HG03558 (cell line): ENCODE measurements around the gene BTN3A1.
"Not testable (repeated sequence)": the region's sequence is repeated elsewhere in the genome, so short reads cannot be mapped to it uniquely, and the experiment has no call there.

ENCODE experiments used
- ATAC-seq: cut with Tn5 transposase; IDR thresholded peaks from one replicate; pipeline ENCODE4 v1.9.1; 2021; ENCODE audit warnings: moderate number of reproducible peaks; ENCODE audit not compliant: unreplicated experiment; ENCODE audit errors: extremely low read depth

BTN3A1 gene

DNA sequence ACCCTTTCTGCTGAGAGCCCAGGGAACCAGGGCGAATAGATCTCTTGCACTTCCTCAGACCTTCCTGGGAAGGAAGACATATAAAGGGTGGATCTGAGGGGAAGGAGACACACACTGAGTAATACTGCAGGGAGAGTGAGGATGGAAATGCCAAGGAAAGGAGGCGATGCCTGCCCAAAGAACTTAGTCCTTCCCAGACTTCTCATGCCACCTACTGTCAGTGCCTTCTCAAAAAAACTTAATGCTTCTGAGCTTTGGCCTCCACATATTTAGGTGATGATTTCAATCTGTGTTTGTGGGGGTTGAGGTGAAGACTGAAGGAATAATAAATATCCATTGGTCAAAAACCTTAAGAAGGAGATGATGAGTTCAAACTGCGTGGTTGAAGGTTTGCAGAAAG, 9.7 kb downstream of the BTN3A1 start:
- ATAC-seq: no peak

DNA sequence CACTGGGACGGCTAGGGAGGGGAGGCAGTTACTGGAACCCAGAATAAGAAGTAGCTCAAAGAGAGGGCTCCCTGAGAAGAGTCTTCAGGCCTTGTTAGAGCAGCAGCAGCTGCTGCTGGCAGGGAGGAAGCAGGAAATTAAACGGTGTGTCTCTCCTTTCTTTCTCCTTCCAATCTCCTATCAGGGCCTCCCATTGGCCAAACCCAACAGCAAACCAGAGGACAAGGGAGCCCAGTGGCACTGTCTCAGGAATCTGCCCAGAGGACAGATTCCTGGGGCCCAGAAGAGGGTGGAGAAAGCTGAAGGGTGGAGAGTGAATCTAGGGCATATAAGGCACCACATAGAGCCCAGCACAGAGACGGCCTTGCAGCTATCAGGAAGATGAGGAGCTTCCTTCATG, 10.2 kb downstream of the BTN3A1 start:
- ATAC-seq: no peak

DNA sequence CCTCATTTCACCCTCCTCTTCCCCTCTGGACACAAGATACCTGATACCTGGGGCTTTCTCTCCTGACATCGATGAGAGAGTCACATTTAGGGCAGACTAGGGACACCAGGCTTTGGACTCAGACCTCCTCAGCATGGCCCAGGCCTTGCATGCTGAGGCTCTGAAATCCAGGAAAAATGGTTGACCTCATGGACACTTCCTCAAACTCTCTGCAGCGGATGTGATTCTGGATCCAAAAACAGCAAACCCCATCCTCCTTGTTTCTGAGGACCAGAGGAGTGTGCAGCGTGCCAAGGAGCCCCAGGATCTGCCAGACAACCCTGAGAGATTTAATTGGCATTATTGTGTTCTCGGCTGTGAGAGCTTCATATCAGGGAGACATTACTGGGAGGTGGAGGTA, 10.9 kb downstream of the BTN3A1 start:
- ATAC-seq: no peak

DNA sequence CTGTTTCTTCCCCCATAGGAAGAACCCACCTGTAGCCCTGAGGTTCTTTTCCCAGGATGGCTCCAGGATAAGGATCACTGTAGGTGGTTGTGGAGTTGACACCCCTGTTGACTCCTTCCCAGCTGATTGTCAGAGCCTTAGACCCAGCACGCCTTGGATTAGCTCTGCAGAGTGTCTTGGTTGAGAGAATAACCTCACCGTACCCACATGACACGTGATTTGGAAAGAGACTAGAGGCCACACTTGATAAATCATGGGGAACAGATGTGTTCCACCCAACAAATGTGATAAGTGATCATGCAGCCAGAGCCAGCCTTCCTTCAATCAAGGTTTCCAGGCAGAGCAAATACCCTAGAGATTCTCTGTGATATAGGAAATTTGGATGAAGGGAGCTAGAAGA, 12.2 kb downstream of the BTN3A1 start:
- ATAC-seq: no peak

DNA sequence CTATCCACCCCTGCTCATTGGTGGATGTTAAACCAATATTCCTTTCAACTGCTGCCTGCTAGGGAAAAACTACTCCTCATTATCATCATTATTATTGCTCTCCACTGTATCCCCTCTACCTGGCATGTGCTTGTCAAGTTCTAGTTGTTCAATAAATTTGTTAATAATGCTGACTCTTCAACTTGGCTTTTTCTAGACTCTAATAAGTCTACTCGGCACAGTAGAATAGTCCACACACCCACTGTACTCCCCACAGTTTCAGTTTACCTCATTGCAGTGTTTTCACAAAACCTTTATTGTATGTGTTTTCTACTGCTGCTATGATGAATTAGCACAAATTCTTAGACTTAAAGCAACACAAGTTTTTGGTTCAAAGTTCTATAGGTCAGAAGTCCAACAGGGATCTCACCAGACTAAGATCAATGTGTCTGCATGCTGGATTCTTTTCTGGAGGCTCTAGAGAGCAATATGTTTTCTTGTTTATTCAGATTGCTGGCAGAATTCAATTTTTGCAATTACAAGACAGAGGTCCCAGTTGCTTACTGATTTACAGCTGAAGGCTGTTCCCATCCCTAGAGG, 13.1 kb downstream of the BTN3A1 start:
- no peak for ATAC-seq

DNA sequence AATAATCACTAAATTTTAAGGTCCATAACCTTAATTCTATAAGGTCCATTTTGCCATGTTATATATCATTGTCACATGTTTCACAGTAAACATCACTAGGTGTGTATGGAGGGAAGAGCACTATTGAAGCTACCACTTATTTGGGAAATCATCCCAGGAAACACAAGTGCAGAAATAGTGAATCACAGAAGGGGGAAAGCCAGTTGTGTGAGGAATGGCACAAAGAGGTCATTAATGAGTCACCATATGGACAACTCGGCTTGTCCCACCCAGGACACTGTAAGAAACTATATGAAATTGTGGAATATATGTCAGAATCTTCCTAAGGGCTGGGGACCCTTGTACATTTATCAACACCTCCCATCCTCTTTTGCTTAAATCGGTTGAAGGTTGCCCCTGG, 13.7 kb downstream of the BTN3A1 start:
- ATAC-seq: no peak

DNA sequence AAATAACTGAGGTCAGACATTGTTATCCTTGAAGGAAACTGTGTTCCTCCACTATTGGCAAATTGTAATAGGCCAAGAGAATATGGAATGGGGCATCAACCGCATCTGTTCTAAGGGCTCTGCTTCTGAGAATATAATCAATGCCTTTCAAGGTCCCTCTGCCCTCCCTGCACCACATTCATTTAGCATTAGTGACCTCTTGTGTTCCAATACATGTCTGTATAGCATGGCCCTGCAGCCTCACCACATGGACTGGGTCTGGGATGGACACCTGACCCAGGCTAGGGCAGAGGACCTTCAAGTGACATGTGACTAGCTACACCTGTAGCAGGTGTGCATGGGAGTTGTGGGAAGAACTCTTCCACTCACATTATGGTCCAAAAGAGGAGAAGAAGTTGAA, 14.2 kb downstream of the BTN3A1 start:
- ATAC-seq: no peak

DNA sequence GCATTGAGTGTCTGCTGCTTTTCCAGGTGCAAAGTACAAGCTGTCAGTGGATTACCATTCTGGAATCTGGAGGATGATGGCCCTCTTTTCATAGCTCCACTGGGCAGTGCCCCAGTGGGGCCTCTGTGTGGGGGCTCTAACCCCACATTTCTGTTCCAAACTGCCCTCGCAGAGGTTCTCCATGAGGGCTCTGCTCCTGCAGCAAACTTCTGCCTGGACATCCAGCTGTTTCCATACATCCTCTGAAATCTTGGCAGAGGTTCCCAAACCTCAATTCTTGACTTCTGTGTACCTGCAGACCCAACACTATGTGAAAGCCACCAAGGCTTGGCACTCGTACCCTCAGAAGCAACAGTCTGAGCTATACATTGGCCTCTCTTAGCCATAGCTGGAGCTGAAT, 16.0 kb downstream of the BTN3A1 start:
- not testable (repeated sequence) for ATAC-seq

DNA sequence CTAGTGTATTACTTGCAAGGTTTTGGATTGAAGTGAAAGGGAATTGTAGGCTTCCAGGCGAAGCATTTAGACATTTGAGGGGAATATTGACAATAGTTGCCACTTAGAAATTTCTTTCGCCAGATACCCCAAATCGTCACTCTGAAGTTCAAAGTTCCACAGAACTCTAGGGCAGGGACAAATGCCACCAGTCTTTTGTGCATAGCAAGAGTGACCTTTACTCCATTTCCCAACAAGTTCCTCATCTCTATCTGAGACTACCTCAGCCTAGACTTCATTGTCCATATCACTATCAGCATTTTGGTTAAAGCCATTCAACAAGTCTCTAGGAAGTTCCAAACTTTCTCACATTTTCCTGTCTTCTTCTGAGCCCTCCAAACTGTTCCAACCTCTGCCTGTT, 16.7 kb downstream of the BTN3A1 start:
- not testable (repeated sequence) for ATAC-seq

DNA sequence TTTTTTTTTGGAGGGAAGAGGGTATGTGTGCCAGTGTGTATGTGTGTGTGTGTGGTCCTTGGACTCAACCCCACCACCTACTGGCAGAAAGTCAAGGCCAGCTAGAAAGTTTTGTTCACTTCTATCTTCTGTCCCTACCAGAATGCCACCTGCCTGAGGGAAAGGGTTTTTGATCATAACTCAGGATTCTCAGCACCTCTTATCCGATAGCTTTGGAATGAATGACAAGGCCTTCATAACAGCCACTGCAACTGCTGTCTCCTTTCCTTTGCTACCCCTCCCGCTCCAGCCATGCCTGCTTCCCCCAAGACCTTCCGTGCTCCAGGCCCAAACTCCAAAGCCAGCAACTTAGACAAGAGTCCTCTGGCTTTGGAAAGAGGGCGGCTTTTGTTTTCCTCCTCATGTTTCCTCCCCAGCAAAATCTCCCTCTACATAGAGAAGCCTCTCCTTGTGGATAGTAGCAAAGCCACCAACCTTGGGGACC, 18.7 kb downstream of the BTN3A1 start:
- no peak for ATAC-seq

DNA sequence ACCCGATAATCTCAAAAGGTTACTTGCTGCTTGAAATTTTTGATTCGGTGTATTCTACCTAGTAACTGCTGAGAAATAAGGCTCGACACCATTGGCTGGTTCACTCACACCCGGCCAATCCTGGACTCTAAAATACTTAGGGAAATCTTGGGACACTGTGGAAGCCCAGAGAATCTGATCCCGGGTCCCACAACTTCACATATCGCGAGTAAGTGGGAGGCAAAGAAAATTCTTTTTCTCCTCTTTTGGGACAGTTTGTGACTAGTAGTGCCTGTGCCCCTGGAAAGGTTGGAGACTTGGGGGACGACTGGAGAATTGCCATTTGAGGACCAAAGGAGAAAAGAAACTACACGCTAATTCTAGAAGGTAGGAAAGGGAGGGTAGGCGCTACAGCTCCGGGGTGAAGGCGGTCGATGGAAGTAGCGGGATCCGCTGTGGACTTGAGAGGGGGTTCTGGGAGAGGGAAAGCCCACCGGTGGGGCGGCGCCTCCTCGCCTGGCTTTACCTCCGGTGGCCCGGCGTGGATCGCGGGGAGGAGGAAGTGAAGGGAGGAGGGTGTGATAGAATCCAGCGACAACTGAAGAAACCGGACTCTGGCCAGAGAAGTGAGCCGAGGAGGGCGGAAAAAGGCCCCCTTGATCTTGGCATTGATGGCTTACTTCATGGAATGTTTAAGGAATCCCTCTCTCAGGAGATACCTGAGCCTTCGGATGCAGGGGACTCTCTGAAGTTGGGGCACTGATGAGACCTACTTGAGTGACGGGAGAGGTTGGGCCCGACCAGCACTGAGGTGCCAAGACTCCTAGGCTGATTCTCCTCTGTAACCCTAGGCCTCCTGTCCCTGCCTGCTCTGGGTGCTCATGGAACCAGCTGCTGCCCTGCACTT, 19.4 kb downstream of the BTN3A1 start:
- ATAC-seq: peak; percentile 56

DNA sequence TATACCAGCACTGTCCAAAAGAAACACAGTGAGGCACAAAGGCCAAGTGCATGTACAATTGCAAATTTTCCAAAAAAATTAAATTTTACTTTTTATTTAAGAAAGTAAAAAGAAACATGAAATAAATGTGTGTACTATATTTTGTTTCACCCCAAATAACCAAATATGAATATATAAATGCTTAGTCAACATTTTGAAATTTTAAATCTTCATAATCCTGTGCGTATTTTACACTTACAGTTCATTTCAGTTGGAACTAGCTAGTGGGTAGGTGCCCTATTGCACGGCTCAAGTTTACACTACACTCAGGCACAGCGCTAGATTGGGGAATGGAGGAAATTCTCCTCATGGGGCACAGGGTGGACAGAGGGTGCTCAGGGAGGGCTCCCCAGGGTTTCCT, 20.3 kb downstream of the BTN3A1 start:
- ATAC-seq: no peak

DNA sequence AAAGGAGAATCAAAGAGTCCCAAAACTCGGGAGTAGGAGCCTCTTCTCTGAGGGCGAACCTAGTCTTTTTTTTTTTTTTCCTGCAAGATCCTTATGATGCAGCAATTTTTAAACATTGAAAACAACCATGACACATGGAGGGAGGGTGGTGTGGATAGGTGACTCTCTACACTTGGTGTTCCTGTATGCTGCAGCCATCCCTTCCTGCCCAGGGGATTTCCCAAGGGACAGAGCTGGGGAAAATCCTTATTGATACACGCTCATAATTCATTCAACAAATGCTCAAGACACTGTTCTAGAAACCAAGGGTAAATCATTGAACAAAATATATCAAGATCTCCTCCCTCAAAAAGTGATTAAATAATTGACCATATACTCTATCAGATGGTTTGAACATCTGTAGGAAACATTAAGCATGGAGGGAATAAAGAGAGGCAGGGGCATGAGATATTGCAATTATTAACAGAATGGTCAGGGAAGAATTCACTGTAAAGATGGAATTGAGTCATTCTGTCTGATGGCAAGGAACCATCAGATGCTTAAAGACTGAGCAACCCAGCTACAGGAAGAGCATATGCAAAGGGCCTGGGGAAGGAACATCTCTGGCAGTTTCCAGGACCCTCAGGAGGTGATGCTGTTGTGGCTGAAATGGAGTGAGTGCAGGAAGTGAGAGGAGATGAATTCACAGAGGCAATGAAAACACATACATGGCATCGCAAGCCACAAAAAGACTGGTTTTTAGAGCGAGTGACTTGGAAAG, 24.8 kb downstream of the BTN3A1 start:
- no peak for ATAC-seq

DNA sequence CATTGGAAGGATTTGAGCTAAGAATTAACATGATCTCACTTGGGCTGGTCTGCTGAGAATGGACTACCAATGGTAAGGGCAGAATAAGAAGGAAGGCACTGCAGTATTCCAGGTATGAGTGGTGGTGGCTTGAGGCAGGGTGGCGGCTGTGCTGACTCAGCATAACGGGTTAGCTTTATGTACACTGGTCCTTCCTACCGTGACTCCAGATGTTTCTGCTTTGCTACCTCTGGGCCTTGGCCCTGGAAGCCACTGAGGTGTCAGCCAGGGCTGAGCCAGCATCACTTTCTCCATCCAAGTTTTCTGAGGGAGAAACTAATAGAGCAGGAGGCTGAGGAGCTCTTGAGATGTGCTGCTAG, 25.4 kb downstream of the BTN3A1 start:
- ATAC-seq: no peak

DNA sequence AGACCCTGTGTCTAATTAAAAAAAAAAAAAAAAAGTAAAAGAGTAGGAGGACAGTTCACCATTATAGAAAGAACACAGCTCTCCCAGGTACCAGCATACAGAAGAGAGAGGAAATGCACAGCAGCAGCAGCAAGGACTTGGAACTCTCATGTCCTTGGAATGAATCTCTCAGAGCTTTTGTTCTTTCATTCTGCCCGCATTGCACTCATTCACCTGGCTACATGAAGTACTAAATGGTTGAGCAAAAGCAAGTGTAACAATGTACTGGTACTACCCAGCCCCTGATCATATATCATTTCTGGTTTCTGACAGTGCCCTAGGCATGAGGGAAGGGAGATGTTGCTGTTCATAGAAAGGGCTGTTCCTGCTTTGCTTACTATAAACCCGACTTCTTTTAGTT, 26.1 kb downstream of the BTN3A1 start:
- ATAC-seq: no peak

DNA sequence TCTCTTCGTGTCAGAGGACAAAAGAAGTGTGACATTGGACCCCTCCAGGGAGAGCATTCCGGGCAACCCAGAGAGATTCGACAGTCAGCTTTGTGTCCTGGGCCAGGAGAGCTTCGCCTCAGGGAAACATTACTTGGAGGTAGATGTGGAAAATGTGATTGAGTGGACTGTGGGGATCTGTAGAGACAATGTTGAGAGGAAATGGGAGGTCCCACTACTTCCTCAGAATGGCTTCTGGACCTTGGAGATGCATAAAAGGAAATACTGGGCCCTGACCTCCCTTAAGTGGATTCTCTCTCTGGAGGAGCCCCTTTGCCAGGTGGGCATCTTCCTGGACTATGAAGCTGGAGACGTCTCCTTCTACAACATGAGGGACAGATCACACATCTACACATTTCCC, 28.7 kb downstream of the BTN3A1 start:
- no peak for ATAC-seq

DNA sequence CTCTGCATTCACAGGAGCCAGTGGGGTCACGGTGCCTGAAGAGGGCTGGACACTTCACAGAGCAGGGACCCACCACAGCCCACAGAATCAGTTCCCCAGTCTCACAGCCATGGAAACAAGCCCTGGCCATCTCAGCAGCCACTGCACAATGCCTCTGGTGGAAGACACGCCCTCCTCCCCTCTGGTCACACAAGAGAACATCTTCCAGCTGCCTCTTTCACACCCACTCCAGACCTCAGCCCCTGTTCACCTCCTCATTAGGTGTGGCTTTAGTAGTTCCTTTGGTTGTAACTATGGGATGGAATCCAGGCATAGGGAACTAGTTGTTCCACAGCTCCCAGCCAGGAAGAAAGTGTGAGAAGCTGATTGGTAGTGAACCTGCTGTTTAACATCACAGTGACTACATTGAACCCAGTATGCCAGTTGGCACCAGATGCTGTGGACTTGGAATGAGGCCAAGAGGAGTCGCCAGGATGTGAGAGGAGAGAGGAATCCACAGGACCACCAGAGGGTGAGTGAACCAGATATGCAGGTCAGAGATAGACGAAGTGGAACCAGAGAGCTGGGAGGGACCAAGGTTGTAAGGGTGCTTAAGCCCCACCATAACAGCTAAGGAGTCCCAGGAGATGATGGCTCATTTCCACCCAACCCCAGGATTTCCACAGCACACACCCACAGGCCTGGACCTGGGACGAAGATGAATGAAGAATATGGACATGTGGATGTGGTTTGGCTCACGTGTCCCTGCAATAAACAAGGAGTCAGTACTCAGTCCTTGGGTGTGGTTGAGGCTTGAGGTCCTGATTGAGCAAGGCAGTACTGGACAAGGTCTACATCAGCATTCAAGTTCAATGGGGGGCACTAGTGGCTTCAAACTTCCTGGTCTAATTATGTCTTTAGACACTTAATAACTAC, 29.4 kb downstream of the BTN3A1 start:
- no peak for ATAC-seq

DNA sequence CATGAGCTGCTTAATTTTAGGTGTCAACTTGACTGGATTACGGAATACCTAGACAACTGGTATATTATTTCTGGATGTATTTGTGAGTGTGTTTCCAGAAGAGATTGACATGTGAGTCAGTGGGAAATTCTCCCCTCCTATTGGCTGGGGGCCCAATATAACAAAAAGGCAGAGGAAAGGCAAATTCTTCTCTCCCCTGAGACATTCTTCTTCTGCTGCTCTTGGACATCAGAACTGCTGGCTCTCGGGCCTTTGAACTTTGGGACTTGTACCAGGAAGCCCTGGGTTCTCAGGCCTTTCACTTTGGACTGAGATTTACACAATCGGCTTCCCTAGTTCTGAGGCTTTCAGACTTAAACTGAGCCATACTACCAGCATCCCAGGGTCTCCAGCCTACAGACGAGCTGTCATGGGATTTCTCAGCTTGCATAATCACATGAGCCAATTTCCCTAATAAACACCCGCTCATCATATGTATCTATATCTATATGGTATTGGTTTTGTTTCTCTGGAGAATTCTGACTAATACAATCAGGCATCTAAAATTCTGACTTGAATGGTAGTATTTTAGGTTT, 30.6 kb downstream of the BTN3A1 start:
- ATAC-seq: no peak

DNA sequence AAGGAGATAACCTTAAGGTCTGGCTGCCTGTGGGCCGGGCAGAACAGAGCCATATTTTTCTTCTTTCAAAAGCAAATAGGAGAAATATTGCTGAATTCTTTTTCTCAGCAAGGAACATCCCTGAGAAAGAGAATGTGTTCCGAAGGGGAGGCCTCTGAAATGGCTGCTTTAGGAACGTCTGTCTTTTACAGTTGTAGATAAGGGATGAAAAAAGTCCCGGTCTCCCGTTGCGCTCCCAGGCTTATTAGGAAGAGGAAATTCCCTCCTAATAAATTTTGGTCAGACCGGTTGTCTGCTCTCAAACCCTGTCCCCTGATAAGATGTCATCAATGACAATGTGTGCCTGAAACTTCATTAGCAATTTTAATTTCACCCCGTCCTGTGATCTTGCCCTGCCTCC, 31.6 kb downstream of the BTN3A1 start:
- not testable (repeated sequence) for ATAC-seq

DNA sequence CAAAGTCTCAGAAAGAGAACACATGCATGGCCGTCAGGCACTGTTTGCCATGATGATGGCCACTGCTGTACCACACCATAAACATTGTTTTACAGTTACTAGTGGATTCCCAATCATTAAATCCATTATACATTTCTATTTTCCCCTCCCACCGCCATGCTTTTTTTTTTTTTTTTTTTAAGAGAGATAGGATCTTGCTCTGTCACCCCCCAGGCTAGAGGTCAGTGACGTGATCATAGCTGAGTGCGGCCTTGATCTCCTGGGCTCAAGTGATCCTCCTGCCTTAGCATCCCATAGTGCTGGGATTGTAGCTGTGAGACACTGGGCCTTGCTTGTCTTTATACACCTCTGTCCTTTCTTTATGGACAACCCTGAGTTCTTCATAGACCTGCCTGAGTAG, 33.9 kb downstream of the BTN3A1 start:
- no peak for ATAC-seq
